ENCODE results near the gene ADGRL2. TPM values are rescaled to one million over a fixed set of nuclear protein-coding genes. Genes with fewer than 3 reads are reported as not detected.
"Not testable (repeated sequence)": the region's sequence is repeated elsewhere in the genome, so short reads cannot be mapped to it uniquely, and the experiment has no call there.

The ADGRL2 gene
- total and polyA plus RNA-seq, 12 donors = 22.2 to 58.7 (median 48.0) TPM

- H3K36me3 ChIP-seq = no peaks in the 10 kb centered on the region
- no peak overlapping the region for H3K4me3 ChIP-seq
- TF ChIP-seq CTCF (IDR thresholded peaks at IDR 0.05) = no peak
- peaks cover 0 to 63% (median 45%) of the 10 kb centered on the region in 9 donors for H3K4me1 ChIP-seq
- 95 to 97% methylated on average over 1 of the region's 1 CpG for WGBS, 2 donors
- no peak overlapping the region for H3K27ac ChIP-seq
- intact Hi-C loops (cut with DNase I) = no loop called here
- no peak for ATAC-seq
- no peak for DNase-seq
- no peaks in the 10 kb centered on the region for H3K27me3 ChIP-seq
- no peaks in the 10 kb centered on the region for H3K9me3 ChIP-seq
These were observed 80.0 kb downstream of the ADGRL2 start for GRCh38 chr1:81880781-81881180.

- no peaks in the 10 kb centered on the region for H3K36me3 ChIP-seq
- WGBS, 2 donors = 63 to 78% methylated on average over 4 of the region's 4 CpGs
- no peak for ATAC-seq
- peaks cover 0 to 42% (median 19%) of the 10 kb centered on the region in 9 donors for H3K4me1 ChIP-seq
- no peak overlapping the region for H3K27ac ChIP-seq
- no peak overlapping the region for H3K4me3 ChIP-seq
- H3K9me3 ChIP-seq = no peaks in the 10 kb centered on the region
- no peaks in the 10 kb centered on the region for H3K27me3 ChIP-seq
- no peak for TF ChIP-seq CTCF (IDR thresholded peaks at IDR 0.05)
- DNase-seq = no peak
- intact Hi-C loops (cut with DNase I) = no loop called here
These were observed 84.6 kb downstream of the ADGRL2 start for GRCh38 chr1:81885291-81885690.

- H3K27me3 ChIP-seq; H3K9me3 ChIP-seq; H3K36me3 ChIP-seq; DNase-seq; H3K27ac ChIP-seq; H3K4me3 ChIP-seq; ATAC-seq; intact Hi-C loops (cut with DNase I): not testable (repeated sequence)
- H3K4me1 ChIP-seq = peaks cover 0 to 38% (median 18%) of the 10 kb centered on the region in 9 donors
- 92 to 93% methylated on average over 6 of the region's 6 CpGs for WGBS, 2 donors
These were observed 85.6 kb downstream of the ADGRL2 start for GRCh38 chr1:81886292-81886691.

GRCh38 chr1:81887421-81888144 lies 86.8 kb downstream of the ADGRL2 start:
- Histone ChIP-seq H3K4me1 (peaks cover 0 to 25% (median 10%) of the 10 kb centered on the region in 9 donors), H3K4me3 (no peak overlapping the region), H3K9me3 (no peaks in the 10 kb centered on the region), H3K27ac (no peak overlapping the region), H3K36me3 (no peaks in the 10 kb centered on the region), H3K27me3 (no peaks in the 10 kb centered on the region)
- ATAC-seq = no peak
- no peak for DNase-seq
- no peak for TF ChIP-seq CTCF (IDR thresholded peaks at IDR 0.05)
- intact Hi-C loops (cut with DNase I) = no loop called here
- WGBS, 2 donors = 52 to 58% methylated on average over 5 of the region's 5 CpGs

GRCh38 chr1:81889166-81889565 lies 88.4 kb downstream of the ADGRL2 start:
- peaks cover 0 to 31% (median 12%) of the 10 kb centered on the region in 9 donors for H3K4me1 ChIP-seq
- no peaks in the 10 kb centered on the region for H3K27me3 ChIP-seq
- DNase-seq (no peak), ATAC-seq (no peak)
- H3K4me3 ChIP-seq = no peak overlapping the region
- no peak overlapping the region for H3K27ac ChIP-seq
- no peaks in the 10 kb centered on the region for H3K9me3 ChIP-seq
- H3K36me3 ChIP-seq = no peaks in the 10 kb centered on the region
- TF ChIP-seq CTCF (IDR thresholded peaks at IDR 0.05) = no peak
- intact Hi-C loops (cut with DNase I) = no loop called here
- WGBS, 2 donors = 89 to 93% methylated on average over 4 of the region's 4 CpGs
